HepG2 (cell line): Measurements from ENCODE around the gene CCBE1.

Experiments used
- ESRRA ChIP-seq: sonication (generic); formaldehyde crosslinking; IDR thresholded peaks from 2 replicates; pipeline ENCODE4 v1.5.1; 2020; ENCODE audit warnings: mild to moderate bottlenecking, low read depth, missing genetic modification reagents
- PHB2 ChIP-seq: fragments of 450-650 bp; IDR thresholded peaks from 2 replicates; pipeline ENCODE4 v1.6.1; 2018; ENCODE audit not compliant: partially characterized antibody
- ZNF44 ChIP-seq: sonication (generic); formaldehyde crosslinking; IDR thresholded peaks from 2 replicates; pipeline ENCODE4 v1.5.1; 2020; ENCODE audit warnings: mild to moderate bottlenecking, missing genetic modification reagents
- TF ChIP-seq, protein P1 (sequence below): sonication (generic); formaldehyde crosslinking; conservative IDR thresholded peaks from 2 replicates; pipeline ENCODE4 v1.8.0; 2022; ENCODE audit warnings: mild to moderate bottlenecking, moderate library complexity, missing genetic modification reagents

DNA sequence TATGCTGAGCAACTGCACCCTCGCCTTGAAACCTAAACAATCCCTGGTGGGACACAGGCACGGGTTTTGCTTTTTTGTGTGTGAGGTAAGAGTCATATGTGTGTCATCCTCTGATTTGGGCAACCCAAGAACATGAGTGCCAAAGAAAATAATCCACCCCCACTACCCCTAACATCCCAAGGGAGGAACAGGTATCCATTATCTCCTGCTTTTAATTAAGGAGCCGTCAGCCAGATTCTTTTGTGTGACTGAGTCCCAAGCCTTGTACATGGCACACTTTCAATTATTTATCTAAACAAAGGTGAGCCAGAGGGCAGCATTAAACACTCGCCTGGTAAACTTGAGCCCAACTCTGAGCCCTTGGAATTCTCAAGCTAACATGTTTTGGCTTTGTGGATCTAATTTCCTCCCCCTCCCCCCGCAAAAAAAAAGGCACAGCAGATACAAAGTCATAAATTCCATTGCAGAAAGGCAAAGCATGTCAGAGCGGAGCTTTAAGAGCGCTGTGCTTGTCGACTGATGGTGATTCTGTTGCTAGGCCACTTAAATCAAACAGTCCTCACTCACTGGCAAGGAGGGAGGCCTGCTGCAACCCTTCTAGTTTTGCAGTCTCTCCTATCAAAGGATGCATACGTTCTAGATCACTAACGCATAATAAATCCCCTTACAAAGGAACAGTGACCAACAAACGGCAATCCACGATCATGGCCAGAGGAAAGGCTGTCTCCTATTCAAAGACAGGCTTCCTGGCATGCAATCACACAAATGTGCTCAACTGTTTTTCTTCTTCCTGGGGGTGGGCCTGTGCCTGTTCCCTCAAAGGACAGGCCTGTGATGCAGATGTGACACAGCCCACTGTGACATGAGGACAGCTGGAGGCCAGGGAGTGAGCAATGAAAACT lies 194.7 kb downstream of the CCBE1 start:
- TF ChIP-seq, protein P1, sequence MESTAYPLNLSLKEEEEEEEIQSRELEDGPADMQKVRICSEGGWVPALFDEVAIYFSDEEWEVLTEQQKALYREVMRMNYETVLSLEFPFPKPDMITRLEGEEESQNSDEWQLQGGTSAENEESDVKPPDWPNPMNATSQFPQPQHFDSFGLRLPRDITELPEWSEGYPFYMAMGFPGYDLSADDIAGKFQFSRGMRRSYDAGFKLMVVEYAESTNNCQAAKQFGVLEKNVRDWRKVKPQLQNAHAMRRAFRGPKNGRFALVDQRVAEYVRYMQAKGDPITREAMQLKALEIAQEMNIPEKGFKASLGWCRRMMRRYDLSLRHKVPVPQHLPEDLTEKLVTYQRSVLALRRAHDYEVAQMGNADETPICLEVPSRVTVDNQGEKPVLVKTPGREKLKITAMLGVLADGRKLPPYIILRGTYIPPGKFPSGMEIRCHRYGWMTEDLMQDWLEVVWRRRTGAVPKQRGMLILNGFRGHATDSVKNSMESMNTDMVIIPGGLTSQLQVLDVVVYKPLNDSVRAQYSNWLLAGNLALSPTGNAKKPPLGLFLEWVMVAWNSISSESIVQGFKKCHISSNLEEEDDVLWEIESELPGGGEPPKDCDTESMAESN (CRISPR knock-in tag), result no peak
- TF ChIP-seq PHB2, result no peak
- TF ChIP-seq ZNF44 (CRISPR knock-in tag), result no peak
- no peak for TF ChIP-seq ESRRA
